ENCODE measurements around the gene MRAP.
"Not testable (repeated sequence)": the region's sequence is repeated elsewhere in the genome, so short reads cannot be mapped to it uniquely, and the experiment has no call there.

The MRAP gene

DNA sequence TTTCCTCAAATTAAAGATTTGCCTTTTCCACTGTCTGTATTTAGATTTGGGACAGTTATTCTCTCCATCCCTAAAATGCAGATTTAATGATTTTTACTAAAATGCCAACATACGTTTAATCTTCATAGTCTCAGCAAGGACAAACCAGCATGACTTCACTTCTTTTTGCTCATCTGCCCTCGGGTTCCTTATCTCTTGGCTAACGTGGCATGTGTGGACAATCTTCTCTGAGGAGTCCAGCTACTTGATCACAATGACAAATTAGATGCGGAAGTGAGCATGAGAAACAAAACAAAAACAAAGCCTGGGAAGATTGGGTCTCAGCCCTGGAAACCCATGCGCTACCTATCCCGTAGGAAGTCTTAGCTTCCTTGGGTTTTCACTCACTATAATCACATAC is 1.0 kb downstream of the MRAP start:
- in situ Hi-C loops (cut with HindIII; ENCODE audit: low sequenced_read_pairs): no loop called here

DNA sequence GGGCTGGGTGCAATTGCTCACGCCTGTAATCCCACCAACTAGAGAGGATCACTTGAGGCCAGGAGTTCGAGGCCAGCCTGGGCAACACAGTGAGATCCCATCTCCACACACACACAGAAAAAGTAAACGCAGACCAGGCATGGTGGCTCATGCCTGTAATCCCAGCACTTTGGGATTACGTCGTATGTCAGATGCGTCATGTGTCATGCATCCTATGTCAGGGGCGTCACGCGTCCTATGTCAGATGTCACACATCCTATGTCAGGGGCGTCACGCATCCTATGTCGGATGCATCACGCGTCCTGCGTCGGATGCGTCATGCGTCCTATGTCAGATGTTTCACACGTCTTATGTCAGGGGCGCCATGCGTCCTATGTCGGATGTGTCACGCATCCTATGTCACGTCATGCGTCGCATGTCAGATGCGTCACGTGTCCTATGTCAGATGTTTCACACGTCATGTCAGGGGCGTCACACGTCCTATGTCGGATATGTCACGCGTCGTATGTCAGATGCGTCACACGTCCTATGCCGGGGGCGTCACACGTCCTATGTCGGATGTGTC is 1.5 kb downstream of the MRAP start:
- in situ Hi-C loops (cut with HindIII; ENCODE audit: low sequenced_read_pairs): no loop called here

DNA sequence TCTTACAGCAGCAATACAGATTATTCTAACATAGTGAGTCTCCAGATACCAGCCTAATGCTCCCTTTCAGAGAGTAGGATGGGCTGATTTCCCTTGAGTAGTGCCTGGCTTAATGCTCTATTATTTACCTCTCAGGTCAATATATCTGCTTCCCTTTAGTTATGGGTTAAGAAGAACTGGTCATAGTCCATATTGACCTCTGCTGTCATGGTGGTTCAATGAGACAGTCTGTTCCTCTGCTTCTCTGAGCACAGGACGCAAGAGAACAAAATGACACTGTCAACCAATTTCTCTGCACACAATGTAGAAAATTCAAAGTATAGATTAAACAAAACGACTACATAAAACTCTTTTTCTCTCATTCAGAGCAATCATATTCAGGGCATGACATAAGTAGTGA is 2.9 kb downstream of the MRAP start:
- in situ Hi-C loops (cut with HindIII; ENCODE audit: low sequenced_read_pairs): no loop called here

DNA sequence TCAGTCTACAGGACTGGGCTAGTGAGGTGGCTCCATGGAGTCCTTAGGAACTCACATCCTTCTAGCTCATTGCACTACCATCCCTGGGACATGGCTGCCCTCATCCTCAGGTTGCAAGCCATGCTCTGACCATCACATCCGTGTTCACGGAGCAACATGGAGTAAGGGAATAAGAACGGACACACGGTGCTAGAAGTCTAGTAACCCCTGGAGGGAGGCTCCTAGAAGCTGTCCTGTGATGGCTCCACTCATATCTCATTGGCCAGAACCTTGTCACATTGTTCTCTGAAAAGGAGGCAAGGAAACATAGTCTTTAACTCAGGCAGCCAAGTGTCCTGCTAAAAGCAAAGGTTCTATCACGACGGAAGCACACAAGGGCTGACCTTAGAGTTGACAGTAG is 3.9 kb downstream of the MRAP start:
- in situ Hi-C loops (cut with HindIII; ENCODE audit: low sequenced_read_pairs): no loop called here

DNA sequence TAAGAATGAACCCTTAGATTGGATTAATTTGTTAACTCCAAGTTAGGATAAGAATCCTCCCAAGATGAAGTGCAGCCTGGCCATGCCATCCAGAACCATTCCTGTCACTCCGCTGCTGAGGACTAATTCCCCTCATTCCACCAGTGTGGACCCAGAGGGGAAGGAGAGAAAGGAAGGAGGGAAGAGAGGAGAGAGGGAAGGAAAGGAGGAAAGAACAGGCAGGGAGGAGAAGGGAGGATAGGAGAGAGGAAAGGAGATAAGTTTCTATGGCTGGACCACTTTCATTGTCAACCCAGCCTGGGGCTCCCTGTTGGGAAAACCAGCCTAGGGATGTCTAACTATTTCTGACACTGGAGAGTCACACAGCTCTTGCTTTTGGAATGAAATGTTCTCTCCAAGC is 4.7 kb downstream of the MRAP start:
- in situ Hi-C loops (cut with HindIII; ENCODE audit: low sequenced_read_pairs): no loop called here

DNA sequence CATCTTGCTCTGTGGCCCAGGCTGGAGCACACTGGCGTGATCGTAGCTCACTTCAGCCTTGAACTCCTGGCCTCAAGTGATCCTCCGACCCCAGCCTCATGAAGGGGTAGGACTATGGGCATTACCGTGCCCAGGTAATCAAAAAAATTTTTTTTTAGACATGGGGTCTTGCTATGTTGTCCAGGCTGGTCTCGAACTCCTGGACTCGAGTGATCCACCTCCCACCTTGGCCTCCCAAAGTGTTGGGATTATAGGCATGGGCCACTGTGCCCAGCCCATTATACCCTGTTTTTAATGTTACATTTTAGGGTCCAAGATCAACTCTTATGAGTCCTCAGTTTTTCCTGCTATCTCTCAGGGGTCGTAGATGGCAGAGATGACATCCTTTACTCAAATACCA is 6.3 kb downstream of the MRAP start:
- in situ Hi-C loops (cut with HindIII; ENCODE audit: low sequenced_read_pairs): no loop called here

DNA sequence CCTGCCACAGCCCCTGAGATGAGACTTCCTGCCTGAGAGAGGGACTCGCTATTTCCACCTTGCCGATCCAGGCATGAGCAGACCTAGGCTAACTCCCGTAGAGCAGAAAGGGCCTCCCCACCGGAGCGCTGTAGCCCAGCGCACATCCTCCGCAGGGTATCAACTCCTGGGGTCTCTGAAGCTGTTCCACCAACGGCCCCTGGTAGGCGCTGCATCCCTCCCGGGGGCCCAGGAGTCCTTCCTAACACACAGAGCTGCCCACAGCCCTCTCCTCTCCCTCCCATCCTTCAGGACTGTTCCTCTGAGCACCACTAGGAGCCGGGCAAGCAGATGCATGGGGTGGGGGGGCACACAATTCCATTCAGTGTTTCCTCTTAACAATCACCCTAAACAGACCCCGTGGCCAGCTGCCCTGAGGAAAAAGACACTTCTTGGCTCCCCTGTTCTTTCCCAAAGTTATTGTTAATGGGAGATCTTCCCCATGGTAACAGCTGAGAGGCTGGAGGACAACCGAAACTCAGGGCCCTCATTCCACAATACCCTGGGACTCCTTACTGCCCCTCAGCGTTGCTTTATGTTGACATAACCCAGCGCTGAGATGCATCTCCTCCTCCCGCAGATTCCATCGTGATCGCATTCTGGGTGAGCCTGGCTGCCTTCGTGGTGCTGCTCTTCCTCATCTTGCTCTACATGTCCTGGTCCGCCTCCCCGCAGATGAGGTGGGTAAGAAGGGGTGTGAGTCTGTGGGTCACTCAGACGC is 7.5 kb downstream of the MRAP start:
- in situ Hi-C loops (cut with HindIII; ENCODE audit: low sequenced_read_pairs): no loop called here

DNA sequence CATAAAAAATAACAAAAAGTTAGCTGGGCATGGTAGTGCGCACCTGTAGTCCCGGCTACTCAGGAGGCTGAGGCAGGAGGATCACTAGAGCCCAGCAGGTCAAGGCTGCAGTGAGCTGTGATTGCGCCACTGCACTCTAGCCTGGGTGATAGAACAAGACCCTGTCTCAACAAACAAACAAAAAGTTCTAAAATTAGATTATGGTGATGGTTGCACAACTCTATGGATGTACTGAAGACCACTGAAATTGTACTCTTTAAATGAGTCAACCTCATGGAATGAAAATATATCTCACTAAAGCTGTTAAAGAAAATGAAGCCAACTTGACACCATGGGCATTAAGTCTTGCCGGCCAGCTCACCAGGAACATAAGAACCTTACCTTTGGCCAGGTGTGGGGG is 9.1 kb downstream of the MRAP start:
- in situ Hi-C loops (cut with HindIII; ENCODE audit: low sequenced_read_pairs): no loop called here

DNA sequence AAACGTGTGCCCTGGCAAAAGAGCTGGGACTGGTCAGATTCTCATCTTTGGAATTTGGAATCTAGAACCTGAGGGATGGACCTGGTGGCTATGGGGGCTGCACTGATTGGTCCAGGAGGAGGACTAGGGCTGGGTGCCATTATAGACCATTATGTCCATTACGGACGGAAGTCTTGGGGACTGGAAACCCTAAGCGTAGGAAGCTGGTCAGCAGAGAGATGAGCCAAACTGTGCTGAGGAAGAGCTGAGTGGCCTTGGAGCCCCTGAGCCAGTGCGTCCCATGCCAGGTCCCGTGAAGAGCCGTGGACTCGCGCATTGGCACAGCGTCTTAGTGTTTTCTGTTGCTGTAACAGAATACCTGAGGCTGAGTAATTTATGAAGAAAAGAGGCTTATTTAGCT is 10.0 kb downstream of the MRAP start:
- in situ Hi-C loops (cut with HindIII; ENCODE audit: low sequenced_read_pairs): no loop called here

DNA sequence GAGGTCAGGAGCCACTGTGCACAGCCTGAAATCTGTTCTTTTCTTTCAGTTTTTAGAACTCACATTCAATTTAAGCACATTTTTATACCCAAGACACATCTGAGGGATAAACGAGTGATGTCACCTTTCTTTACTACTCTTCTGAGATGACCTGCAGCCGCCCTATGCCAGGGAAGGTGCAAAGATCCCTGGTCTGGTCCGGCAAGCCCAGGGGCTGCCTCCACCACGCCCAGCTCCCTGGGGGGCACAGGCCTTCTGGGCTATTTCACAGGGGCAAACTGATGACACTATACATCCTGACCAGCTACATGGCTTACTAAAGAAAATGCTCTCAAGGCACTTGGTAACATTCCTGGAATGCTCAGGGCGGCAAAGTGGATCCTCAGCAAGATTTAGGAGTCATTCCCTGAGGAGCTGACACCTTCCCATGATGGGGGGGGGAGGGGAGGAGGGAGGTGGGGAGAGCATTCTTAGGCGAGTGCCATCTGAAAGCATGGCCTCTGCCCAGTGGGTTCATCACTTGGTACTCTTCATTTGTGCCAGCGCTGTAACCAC is 11.3 kb downstream of the MRAP start:
- in situ Hi-C loops (cut with HindIII; ENCODE audit: low sequenced_read_pairs): no loop called here

DNA sequence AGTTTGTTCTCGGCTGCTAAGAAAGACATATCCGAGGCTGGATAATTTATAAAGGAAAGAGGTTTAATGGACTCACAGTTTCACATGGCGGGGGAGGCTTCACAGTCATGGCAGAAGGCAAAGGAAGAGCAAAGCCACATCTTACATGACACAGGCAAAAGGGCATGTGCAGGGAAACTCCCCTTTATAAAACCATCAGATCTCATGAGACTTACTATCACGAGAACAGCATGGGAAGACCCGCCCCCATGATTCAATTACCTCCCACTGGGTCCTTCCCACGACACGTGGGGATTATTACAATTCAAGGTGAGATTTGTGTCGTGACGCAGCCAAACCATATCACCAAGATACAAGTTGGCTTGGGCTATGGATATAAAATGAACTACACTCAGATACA is 12.3 kb downstream of the MRAP start:
- in situ Hi-C loops (cut with HindIII; ENCODE audit: low sequenced_read_pairs): not testable (repeated sequence)

DNA sequence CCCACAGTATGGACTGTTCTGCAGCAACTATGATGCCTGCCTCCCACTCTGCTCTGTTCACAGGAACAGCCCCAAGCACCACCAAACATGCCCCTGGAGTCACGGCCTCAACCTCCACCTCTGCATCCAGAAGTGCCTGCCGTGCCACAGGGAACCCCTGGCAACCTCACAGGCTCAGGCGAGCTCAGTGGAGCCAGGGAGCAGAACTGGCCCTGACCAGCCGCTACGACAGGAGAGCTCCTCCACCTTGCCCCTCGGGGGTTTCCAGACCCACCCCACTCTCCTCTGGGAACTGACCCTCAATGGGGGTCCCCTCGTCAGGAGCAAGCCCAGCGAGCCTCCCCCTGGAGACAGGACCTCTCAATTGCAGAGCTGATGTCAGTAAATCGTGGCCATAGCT is 13.0 kb downstream of the MRAP start:
- in situ Hi-C loops (cut with HindIII; ENCODE audit: low sequenced_read_pairs): no loop called here

DNA sequence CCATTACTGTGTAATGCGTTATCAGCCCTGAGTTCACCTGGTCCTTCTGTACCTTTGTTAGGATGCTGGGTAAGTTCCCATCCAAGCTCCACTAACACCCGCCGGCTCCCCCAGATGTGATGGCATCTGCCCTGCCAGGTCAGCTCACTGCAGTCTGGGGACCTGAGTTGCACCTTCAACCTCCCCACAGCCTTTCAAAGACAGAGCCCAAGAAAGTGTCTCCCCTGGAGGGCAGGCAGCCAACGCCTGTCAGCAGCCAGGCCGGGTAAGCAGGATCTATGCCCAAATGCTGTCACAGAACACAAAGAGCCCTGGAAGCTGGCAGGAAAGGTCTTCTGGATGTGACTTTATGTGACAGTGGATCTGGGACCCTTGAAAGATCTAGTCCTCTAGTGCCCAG is 13.7 kb downstream of the MRAP start:
- in situ Hi-C loops (cut with HindIII; ENCODE audit: low sequenced_read_pairs): no loop called here

DNA sequence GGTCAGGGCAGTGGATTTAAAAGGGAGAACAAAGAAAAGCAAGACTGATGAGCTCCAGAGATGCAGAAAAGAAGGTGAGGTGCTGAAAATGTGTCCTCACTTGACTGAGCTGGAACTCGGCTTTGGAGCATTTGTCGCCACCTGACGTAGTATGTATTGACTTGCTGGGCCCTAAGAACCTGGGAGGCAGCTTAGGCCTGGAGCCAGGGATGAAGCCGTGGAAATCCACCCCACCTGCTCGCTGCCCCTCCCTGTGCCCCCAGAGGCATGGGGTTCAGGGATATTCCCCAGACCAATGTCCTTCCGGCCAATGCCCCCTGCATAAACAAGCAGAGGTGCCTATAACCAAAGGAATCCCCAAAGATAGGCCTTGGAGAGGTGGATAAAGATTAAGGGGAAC is 14.3 kb downstream of the MRAP start:
- in situ Hi-C loops (cut with HindIII; ENCODE audit: low sequenced_read_pairs): no loop called here

DNA sequence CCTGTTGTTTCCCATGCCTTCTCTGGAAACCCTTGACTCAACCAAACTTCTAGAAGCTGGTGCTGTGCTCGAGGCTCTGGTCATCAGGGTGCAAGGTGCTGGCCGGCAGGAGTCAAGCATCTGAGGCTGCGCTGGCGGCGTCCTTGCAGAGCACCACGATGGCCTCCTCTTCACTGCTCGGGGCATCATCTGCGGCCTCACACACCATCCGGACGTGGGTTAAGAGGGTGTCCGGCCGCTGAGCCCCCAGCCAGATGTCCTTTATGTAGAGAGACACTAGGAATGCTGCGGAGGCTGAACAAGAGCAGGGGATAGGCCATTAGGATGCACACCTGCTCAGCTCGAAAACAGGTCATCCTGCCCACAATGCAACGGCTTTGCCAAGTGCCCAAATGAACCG is 16.2 kb downstream of the MRAP start:
- in situ Hi-C loops (cut with HindIII; ENCODE audit: low sequenced_read_pairs): no loop called here

DNA sequence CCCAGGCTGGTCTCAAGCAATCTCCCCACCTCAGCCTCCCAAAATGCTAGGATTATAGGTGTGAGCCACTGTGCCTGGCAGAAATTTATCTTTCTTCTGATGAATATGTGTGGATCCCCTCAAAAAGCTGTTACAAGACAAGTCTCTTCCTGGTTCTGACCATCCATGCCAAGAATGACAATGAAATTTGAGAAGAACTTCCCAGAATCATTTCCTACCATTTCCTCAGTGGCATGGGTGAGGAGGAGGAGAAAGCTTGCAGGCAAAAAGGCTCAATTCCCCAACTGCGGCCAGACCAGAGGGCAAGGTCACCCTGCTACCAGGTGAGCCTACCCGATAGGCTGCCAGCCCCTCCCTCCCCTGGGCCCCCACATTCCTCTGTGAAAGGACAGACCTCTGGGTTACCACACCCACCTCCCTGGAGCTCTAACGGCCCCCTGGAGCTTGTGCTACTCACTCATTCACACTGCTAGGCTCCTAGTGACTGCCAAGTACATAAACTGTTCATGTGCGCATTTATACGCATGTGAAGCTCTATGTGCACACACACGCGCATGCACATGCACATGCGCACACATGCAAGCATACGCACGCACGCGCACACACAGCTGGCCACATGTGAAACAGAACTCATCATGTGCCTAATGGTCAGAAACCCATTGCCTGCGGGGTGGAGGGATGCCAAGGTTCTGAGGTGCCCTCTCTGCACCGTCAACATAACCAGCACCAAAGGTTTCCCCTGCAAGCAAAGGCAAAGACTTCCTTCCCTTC is 17.0 kb downstream of the MRAP start:
- in situ Hi-C loops (cut with HindIII; ENCODE audit: low sequenced_read_pairs): no loop called here

DNA sequence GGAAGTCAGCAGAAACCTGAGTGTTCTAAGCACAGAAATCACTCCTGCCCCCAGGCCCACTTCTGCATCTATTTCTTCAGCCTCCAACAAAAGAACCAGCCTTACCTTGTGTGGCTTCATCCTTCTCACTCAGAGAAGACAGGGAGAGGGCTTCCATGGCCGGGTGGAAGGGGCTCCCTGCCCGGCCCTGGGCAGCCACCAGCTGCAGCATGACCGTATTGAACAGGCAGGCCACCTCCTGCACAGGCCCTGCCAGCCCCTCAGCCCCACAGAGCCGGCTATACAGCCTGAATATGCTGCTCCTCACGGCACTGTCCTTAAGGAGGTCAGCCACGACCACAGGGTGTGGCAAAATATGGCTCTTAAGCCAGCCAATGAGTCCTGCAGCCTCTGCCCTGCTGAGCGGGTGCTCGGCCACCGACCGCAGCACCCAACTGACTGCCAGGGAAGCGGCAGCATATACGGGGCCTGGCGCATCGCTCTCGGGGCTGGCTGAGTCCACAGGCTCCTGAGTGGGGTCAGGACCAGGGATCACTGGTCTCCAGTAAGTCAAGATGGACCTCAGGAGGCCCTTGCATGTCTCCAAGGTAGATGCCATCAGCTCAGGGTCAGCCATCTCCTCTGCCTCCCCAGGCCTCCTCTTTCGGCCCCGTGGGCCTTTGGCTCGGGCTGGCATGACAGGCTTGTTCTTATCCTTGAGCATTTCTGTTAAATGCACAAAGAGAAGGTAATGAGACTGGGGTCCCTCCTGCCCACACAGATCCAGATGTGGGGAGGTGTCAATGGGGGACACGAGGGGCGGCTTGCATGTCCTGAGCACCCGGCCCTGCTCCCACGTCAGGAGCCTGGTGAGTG is 17.9 kb downstream of the MRAP start:
- in situ Hi-C loops (cut with HindIII; ENCODE audit: low sequenced_read_pairs): no loop called here

DNA sequence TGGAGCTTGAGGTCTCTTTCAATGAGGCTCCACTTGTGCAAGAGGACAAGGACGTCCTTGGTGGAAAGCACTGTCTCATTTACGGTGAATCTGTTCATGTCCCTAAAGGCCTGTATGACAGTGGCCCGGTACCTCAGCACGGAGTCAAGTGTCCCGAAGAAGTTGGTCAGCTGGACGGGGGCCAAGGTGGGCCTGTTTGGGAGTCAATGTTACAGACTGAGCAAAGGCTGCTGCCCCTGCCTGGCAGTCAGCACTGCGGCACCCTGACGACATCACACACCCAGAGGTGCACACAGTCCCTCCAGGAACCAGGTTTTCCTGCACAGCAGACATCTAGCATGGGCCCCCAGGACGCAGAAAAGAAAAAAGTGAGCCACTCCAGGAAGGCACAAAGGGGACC is 19.1 kb downstream of the MRAP start:
- in situ Hi-C loops (cut with HindIII; ENCODE audit: low sequenced_read_pairs): no loop called here

DNA sequence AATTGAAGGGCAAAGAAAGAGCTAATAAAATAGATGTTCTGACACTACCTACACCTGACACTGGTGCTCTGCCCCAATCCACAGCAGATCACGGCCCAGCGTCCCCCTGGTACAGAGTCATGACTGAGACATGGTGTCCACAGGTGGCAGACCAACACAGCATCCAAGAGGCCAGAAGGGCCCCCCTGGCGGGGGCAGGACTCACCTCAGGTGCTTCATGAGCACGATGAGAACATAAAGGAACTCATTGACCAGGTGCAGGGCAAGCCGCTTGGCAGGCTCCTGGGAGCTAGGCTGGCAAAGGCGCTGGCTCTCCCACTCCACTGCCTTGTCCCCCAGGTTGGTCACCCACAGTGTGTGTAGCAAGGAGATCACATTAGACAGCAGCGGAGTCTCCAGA is 20.4 kb downstream of the MRAP start:
- in situ Hi-C loops (cut with HindIII; ENCODE audit: low sequenced_read_pairs): no loop called here

DNA sequence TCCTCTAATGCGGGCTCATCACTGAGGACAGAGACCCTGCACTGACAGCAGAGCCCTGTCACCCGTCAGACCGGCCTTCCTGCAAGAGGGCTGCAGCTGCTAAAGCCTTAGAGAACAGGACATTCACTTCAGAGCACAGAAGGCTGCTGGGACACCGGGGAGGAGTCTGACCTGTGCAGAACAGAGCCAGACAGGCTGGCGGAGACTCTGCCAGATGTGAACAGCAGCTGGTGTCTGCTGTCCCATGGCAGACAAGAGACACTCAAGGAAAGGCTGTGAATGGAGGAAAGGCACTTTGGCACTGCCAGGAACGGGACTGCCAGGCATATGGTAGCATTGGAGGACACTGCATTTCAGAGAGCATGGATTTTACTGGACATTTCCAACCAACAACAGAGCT is 21.4 kb downstream of the MRAP start:
- in situ Hi-C loops (cut with HindIII; ENCODE audit: low sequenced_read_pairs): no loop called here

DNA sequence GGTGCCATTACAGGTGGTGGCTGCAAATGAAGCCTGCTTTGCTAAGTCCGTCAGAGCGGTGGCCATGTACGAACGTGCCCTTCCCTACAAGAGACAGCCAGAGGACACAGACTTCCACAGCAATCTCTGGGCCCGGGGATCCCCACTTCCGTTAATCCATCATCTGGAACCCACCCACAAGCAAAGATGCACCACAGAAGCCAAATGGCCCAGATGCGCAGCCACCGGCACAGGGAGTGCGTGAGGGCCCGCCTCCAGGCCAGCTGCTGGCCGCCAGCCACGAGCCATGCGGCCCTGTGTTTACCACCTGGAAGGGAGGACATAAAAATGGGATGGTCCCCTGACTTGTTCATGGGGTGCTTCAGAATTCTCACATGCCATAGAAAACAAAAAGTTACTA is 22.1 kb downstream of the MRAP start:
- in situ Hi-C loops (cut with HindIII; ENCODE audit: low sequenced_read_pairs): no loop called here
